ENCODE results near the gene MRPS11.

Gene MRPS11

GRCh38 chr15:88529021-88529630 lies 61.6 kb downstream of the MRPS11 start:
- Histone ChIP-seq H3K4me3 (replicated peaks; ENCODE audit: insufficient read depth, low read length) (no peak overlapping the region), H3K27ac (replicated peaks) (no peak overlapping the region), H3K27me3 (ENCODE audit: insufficient read depth, poor library complexity, severe bottlenecking) (no peaks in the 10 kb centered on the region)
- no peak for TF ChIP-seq CTCF (IDR thresholded peaks at IDR 0.05; ENCODE audit: insufficient read depth, low read length)
- TF ChIP-seq GABPA (IDR thresholded peaks at IDR 0.05; ENCODE audit: low read depth), result no peak
- no peak for TF ChIP-seq REST (IDR thresholded peaks at IDR 0.05; ENCODE audit: insufficient replicate concordance, low read depth)
- TF ChIP-seq POLR2AphosphoS5 (IDR thresholded peaks at IDR 0.05; ENCODE audit: low read depth), result no peak
- TF ChIP-seq SPI1 (IDR thresholded peaks at IDR 0.05; ENCODE audit: borderline replicate concordance, low read depth), result no peak
- peak in 1 of 2 experiments; percentile 11 for DNase-seq (ENCODE audit: low read depth in 1 of 2, low spot score in 1 of 2)
